ENCODE data around the gene RPL41. TPM values are rescaled to one million over a fixed set of nuclear protein-coding genes. Genes with fewer than 3 reads are reported as not detected.

The RPL41 gene
- total and polyA plus RNA-seq, 9 of the 15 experiments (the other 6 are each of a cell fraction or from before 2014, with no cell fraction given), result 3,403 to 11,276 (median 5,604) TPM

- TF ChIP-seq GTF2E2 (tag; IDR thresholded peaks at IDR 0.05) (no peak), ZNF232 (CRISPR knock-in tag; IDR thresholded peaks at IDR 0.05) (no peak), KAT7 (CRISPR knock-in tag; IDR thresholded peaks at IDR 0.05; ENCODE audit: borderline replicate concordance) (no peak), CBFA2T3 (IDR thresholded peaks at IDR 0.05) (peak; percentile 33), HDAC3 (IDR thresholded peaks at IDR 0.05; ENCODE audit: borderline replicate concordance, partially characterized antibody) (peak; percentile 70), JUN (IDR thresholded peaks at IDR 0.05; ENCODE audit: borderline replicate concordance, low read depth, low read length) (no peak), JUN (CRISPR knock-in tag; IDR thresholded peaks at IDR 0.05; ENCODE audit: borderline replicate concordance) (no peak), ILK (tag; IDR thresholded peaks at IDR 0.05; ENCODE audit: borderline replicate concordance, low read depth) (no peak), SMARCE1 (IDR thresholded peaks at IDR 0.05) (no peak; the same call in none of the 2 replicates), ETV6 (IDR thresholded peaks at IDR 0.05; ENCODE audit: borderline replicate concordance in 1 of 2, low read depth in 2 of 2, low read length in 1 of 2) (0 out of 4 replicates have a peak, but pooled peaks of 1 of the 2 experiments have one; percentile 22), ETV6 (CRISPR knock-in tag; IDR thresholded peaks at IDR 0.05; ENCODE audit: borderline replicate concordance) (no peak), CREM (IDR thresholded peaks at IDR 0.05; ENCODE audit: low read depth) (peak; percentile 57), USF2 (CRISPR knock-in tag; IDR thresholded peaks at IDR 0.05) (no peak), E2F6 (IDR thresholded peaks at IDR 0.05; ENCODE audit: borderline replicate concordance in 1 of 2, extremely low read depth in 1 of 2, insufficient read depth in 1 of 2, insufficient read length in 1 of 2, low read depth in 1 of 2, low read length in 1 of 2, poor library complexity in 1 of 2, severe bottlenecking in 1 of 2) (peak in 1 of 2 experiments; percentile 30), HDAC1 (IDR thresholded peaks at IDR 0.05) (peak in 1 of 2 experiments; percentile 46; a peak in 2 of 4 replicates), PRMT5 (CRISPR knock-in tag; IDR thresholded peaks at IDR 0.05) (no peak), POLR2H (tag; IDR thresholded peaks at IDR 0.05; ENCODE audit: low read depth) (peak; percentile 55), DMBX1 (CRISPR knock-in tag; IDR thresholded peaks at IDR 0.05; ENCODE audit: borderline replicate concordance) (no peak), ZNF212 (CRISPR knock-in tag; IDR thresholded peaks at IDR 0.05) (no peak), EP300 (IDR thresholded peaks at IDR 0.05; ENCODE audit: low read length) (peak; percentile 48)
- TF ChIP-seq, protein P1, sequence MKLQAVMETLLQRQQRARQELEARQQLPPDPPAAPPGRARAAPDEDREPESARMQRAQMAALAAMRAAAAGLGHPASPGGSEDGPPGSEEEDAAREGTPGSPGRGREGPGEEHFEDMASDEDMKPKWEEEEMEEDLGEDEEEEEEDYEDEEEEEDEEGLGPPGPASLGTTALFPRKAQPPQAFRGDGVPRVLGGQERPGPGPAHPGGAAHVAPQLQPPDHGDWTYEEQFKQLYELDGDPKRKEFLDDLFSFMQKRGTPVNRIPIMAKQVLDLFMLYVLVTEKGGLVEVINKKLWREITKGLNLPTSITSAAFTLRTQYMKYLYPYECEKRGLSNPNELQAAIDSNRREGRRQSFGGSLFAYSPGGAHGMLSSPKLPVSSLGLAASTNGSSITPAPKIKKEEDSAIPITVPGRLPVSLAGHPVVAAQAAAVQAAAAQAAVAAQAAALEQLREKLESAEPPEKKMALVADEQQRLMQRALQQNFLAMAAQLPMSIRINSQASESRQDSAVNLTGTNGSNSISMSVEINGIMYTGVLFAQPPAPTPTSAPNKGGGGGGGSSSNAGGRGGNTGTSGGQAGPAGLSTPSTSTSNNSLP (IDR thresholded peaks at IDR 0.05; ENCODE audit: borderline replicate concordance, low read depth, low read length), result no peak
- TF ChIP-seq, protein P2, sequence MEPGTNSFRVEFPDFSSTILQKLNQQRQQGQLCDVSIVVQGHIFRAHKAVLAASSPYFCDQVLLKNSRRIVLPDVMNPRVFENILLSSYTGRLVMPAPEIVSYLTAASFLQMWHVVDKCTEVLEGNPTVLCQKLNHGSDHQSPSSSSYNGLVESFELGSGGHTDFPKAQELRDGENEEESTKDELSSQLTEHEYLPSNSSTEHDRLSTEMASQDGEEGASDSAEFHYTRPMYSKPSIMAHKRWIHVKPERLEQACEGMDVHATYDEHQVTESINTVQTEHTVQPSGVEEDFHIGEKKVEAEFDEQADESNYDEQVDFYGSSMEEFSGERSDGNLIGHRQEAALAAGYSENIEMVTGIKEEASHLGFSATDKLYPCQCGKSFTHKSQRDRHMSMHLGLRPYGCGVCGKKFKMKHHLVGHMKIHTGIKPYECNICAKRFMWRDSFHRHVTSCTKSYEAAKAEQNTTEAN (CRISPR knock-in tag; IDR thresholded peaks at IDR 0.05), result 0 out of 2 replicates have a peak, but pooled peaks have one; percentile 57
Observed at GRCh38 chr12:56129206-56129941, 12.9 kb downstream of the RPL41 start (continued).

Measured in K562 (cell line).